Ovary (tissue), 3 donors: ENCODE measurements around the gene MAIP1.

Source experiments
- POLR2A ChIP-seq: fragments of 450-650 bp; IDR thresholded peaks from one replicate; pipeline ENCODE4 v1.6.1; 2017; ENCODE audit warnings: antibody characterized with exemption, mild to moderate bottlenecking, moderate library complexity
- TF ChIP-seq, protein P1 (sequence below), 3 donors: fragments of 450-650 bp in 2 of 3; fragments of 200-600 bp in 1 of 3; IDR thresholded peaks; one replicate each; pipeline versions ENCODE4 v1.5.1 to v1.8.0; 2016 to 2022; ENCODE audit warnings: antibody characterized with exemption in 3 of 3, mild to moderate bottlenecking in 1 of 3
- donor health status: DM: no; HTN: no; CAD: no.

DNA sequence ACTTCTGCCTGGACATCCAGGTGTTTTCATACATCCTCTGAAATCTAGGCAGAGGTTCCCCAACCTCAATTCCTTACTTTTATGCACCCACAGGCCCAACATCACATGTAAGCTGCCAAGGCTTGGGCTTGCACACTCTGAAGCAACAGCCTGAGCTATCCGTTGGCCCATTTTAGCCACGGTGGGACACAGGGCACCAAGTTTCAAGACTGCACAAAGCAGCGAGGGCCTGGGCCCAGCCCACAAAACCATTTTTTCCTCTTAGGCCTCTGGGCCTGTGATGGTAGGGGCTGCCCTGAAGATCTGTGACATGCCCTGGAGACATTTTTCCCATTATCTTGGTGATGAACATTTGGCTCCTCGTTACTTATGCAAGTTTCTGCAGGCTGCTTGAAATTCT lies 38.4 kb upstream of the MAIP1 start:
- TF ChIP-seq POLR2A: no peak
- TF ChIP-seq, protein P1, sequence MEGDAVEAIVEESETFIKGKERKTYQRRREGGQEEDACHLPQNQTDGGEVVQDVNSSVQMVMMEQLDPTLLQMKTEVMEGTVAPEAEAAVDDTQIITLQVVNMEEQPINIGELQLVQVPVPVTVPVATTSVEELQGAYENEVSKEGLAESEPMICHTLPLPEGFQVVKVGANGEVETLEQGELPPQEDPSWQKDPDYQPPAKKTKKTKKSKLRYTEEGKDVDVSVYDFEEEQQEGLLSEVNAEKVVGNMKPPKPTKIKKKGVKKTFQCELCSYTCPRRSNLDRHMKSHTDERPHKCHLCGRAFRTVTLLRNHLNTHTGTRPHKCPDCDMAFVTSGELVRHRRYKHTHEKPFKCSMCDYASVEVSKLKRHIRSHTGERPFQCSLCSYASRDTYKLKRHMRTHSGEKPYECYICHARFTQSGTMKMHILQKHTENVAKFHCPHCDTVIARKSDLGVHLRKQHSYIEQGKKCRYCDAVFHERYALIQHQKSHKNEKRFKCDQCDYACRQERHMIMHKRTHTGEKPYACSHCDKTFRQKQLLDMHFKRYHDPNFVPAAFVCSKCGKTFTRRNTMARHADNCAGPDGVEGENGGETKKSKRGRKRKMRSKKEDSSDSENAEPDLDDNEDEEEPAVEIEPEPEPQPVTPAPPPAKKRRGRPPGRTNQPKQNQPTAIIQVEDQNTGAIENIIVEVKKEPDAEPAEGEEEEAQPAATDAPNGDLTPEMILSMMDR (IDR thresholded peaks at IDR 0.05): no peak
